ENCODE data around the gene C2orf92. TPM values are rescaled to one million over a fixed set of nuclear protein-coding genes. Genes with fewer than 3 reads are reported as not detected.

The C2orf92 gene
- total and polyA plus RNA-seq, 7 donors = 0.89 to 3.6 (median 1.9) TPM

DNA sequence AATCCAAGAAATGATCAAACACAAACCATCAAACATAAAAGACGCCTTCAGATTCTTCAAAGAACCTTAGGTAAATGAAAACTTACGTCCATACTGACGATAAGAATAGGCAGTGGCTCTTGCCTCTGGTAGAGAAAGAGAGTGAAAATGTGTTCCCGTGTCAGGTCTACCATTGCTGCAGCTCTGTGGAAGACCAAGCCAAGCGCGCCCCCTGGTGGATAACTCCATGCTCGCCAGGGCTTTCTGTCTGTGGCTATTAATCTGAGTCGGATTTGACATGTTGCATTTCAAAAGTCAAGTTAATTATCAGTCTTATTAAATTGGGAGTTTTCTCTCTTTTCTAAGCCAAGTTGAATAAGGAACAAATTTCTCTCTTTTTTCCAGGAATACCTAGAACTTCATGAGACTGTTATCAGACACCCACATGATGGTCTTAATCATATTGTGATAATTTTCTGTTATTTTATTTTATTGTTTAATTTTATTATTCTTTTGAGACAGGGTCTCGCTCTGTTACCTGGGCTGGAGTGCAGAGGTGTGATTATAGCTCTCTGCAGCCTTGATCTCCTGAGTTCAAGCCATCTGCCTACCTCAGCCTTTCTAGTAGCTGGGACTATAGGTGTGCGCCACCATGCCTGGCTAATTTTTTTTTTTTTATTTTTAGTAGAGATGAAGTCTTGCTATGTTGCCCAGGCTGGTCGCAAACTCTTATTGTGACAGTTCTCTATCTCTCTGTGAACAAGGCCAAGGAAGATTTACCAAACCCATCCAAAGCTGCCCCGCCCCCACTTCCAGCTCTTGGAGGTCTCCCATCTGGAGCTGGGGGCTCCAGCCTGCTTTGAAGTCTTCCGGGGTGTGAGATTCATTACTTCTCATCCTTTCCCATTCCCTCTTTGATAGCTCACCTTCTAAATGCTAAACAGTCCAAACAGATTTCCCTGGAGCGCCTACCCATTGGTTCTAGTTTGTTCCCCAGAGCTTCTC, 28.0 kb downstream of the C2orf92 start:
- WGBS, 3 donors = 27 to 30% (median 29%) methylated on average over 14 of the region's 14 CpGs
- ATAC-seq = peak; percentile 86 to 99 (median 92)
- TF ChIP-seq, protein P1, sequence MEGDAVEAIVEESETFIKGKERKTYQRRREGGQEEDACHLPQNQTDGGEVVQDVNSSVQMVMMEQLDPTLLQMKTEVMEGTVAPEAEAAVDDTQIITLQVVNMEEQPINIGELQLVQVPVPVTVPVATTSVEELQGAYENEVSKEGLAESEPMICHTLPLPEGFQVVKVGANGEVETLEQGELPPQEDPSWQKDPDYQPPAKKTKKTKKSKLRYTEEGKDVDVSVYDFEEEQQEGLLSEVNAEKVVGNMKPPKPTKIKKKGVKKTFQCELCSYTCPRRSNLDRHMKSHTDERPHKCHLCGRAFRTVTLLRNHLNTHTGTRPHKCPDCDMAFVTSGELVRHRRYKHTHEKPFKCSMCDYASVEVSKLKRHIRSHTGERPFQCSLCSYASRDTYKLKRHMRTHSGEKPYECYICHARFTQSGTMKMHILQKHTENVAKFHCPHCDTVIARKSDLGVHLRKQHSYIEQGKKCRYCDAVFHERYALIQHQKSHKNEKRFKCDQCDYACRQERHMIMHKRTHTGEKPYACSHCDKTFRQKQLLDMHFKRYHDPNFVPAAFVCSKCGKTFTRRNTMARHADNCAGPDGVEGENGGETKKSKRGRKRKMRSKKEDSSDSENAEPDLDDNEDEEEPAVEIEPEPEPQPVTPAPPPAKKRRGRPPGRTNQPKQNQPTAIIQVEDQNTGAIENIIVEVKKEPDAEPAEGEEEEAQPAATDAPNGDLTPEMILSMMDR (IDR thresholded peaks at IDR 0.05) = peak; percentile 98

DNA sequence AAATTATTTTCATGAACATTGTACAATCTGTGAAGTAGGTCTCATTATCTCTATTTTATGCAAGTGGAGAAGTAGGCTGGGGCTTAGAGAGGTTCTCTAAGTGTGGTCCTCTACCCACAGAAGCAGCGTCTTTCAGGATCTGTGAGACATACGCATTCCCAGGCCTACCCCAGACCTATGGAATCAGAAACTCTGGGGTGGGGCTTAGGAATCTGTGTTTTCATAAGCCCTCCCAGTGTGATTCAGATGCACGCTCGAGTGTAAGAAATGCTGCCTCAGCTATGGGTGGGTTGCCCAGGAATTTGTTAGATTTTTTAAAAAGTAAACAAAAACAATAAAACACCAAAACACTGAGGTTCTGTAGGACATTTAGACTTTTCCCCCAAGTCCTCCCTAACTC, 29.0 kb downstream of the C2orf92 start:
- intact Hi-C loops (cut with DNase I) = loop anchor here in 1 of 2 donors (5.0 to 10.0 kb wide), 3 partner anchors 51 to 1634 kb away; partner anchors contain the start of gene COX5B
- WGBS, 3 donors = 81 to 87% (median 85%) methylated on average over 4 of the region's 4 CpGs
- H3K27me3 ChIP-seq (ENCODE audit: insufficient read depth in 3 of 3, low read length in 2 of 3) = no peaks in the 10 kb centered on the region

More for the DNA sequence above, 28.0 kb downstream of the C2orf92 start:
- intact Hi-C loops (cut with DNase I) = loop anchor here (2.0 to 10.0 kb wide), 6 partner anchors 33 to 1633 kb away; partner anchors contain the start of genes ACTR1B (in 1 of the 2) and COX5B (in 1 of the 2)
- Histone ChIP-seq H3K4me1 (no peaks in the 10 kb centered on the region), H3K9me3 (no peaks in the 10 kb centered on the region), H3K27ac (no peak overlapping the region), H3K27me3 (ENCODE audit: insufficient read depth in 3 of 3, low read length in 2 of 3) (no peaks in the 10 kb centered on the region), H3K36me3 (ENCODE audit: insufficient read depth in 1 of 2, low read depth in 1 of 2) (no peaks in the 10 kb centered on the region), H3K4me3 (no peak overlapping the region)
- peak; percentile 88 to 94 for DNase-seq

DNA sequence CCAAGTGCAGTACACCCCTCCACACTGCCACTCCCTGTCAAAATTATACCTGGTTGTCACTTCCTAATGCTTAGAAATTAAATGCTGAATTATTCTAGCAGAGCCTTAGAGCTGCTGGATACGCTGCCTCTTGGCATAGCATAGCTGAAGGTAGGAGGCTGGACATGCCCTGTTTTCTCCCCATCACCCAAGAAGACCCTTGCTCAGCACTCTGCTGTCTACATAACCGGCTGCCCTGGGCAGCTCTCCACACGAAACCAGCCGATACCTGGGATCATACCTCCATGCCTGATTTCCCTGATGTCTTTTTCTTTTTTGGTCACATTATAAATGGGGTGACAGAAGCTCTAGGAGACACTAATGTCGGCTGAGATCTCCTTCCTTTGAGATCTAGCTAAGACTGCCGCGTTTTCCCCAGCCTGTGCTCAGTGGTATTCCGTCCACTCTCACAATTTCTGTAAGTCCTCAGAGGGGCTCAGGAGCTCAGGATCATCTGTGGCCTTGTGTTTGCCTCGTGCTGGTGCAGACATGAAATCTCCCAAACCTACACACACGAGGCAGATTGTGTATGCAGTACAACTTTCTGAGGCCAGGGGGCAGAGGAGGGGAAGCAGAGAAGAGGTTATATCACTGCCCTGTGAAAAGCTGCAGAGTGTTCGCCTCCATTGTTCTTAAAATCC, 30.4 kb downstream of the C2orf92 start:
- no peak overlapping the region for H3K4me3 ChIP-seq
- intact Hi-C loops (cut with DNase I) = loop anchor here in 1 of 2 donors (5.0 to 10.0 kb wide), 4 partner anchors 53 to 1635 kb away; partner anchors contain the start of gene COX5B
- H3K9me3 ChIP-seq = no peaks in the 10 kb centered on the region
- no peak overlapping the region for H3K27ac ChIP-seq
- no peaks in the 10 kb centered on the region for H3K4me1 ChIP-seq
- DNase-seq = no peak
- H3K27me3 ChIP-seq (ENCODE audit: insufficient read depth in 3 of 3, low read length in 2 of 3) = no peaks in the 10 kb centered on the region
- WGBS, 3 donors = 61 to 63% (median 62%) methylated on average over 11 of the region's 11 CpGs
- ATAC-seq = peak in 3 of 4 donors; percentile 54 to 61 (median 56)
- TF ChIP-seq, protein P1 (IDR thresholded peaks at IDR 0.05) = peak; percentile 52
- H3K36me3 ChIP-seq (ENCODE audit: insufficient read depth in 1 of 2, low read depth in 1 of 2) = no peaks in the 10 kb centered on the region

More for the DNA sequence above, 29.0 kb downstream of the C2orf92 start:
- no peaks in the 10 kb centered on the region for H3K4me1 ChIP-seq
- H3K4me3 ChIP-seq = no peak overlapping the region
- DNase-seq (no peak), ATAC-seq (no peak)
- H3K27ac ChIP-seq = no peak overlapping the region
- TF ChIP-seq, protein P1 (IDR thresholded peaks at IDR 0.05) = no peak
- no peaks in the 10 kb centered on the region for H3K36me3 ChIP-seq (ENCODE audit: insufficient read depth in 1 of 2, low read depth in 1 of 2)
- H3K9me3 ChIP-seq = no peaks in the 10 kb centered on the region

DNA sequence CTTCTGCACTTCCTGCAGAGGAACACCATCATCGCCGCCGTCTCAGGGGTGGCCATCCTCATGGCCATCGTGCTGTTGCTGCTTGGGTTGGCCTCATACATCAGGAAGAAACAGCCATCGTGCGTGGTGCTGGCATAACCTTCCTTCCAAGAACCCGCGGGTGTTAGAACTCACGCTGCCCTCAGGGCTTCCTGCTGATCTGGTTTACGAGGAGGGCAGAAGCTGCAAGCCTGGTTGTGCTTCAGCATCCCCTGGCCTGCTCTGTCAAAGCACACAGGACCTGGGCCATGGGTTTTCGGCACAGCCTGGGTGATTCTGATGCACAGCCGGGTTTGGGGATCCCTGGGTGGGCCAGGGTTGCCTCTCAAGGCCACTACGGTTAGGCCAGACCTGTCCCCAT, 31.7 kb downstream of the C2orf92 start:
- DNase-seq = no peak
- no peaks in the 10 kb centered on the region for H3K9me3 ChIP-seq
- H3K27ac ChIP-seq = no peak overlapping the region
- no peaks in the 10 kb centered on the region for H3K27me3 ChIP-seq (ENCODE audit: insufficient read depth in 3 of 3, low read length in 2 of 3)
- WGBS, 3 donors = 69 to 85% (median 78%) methylated on average over 13 of the region's 13 CpGs
- H3K36me3 ChIP-seq (ENCODE audit: insufficient read depth in 1 of 2, low read depth in 1 of 2) = no peaks in the 10 kb centered on the region
- no peak overlapping the region for H3K4me3 ChIP-seq
- H3K4me1 ChIP-seq = no peaks in the 10 kb centered on the region
- intact Hi-C loops (cut with DNase I) = loop anchor here in 1 of 2 donors (5.0 kb wide), 1 partner anchor 686 kb away; no protein-coding TSS in a partner anchor
- ATAC-seq = no peak
- TF ChIP-seq, protein P1 (IDR thresholded peaks at IDR 0.05) = no peak

All from psoas muscle (tissue), 8 donors.